ENCODE measurements around the gene GRXCR2.

The GRXCR2 gene

GRCh38 chr5:145834917-145835847, 37.6 kb downstream of the GRXCR2 start, which contains the start of gene PRELID2:
Gene PRELID2, minus strand, starts transcription at chr5:145835342. Its CDS starts 91 bp downstream, at chr5:145835251.
- DNase-seq, result peak; percentile 61

DNA sequence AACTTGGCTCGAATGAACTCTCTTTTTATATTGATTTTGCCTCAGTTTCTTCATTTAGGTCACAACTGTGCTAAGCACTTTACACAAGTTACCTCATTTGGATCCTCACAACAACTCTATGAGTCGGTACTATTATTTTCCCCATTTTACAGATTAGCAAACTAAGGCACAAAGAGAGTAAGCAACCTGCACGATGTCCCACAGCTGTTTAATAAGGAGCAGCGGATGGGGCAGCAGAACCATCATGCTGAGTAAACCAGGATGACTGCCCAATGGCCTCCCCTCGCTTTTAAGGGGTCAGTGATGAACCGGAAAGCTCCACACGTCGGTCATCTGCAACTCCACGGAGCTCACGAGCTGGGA, 38.3 kb downstream of the GRXCR2 start:
- DNase-seq, result no peak

DNA sequence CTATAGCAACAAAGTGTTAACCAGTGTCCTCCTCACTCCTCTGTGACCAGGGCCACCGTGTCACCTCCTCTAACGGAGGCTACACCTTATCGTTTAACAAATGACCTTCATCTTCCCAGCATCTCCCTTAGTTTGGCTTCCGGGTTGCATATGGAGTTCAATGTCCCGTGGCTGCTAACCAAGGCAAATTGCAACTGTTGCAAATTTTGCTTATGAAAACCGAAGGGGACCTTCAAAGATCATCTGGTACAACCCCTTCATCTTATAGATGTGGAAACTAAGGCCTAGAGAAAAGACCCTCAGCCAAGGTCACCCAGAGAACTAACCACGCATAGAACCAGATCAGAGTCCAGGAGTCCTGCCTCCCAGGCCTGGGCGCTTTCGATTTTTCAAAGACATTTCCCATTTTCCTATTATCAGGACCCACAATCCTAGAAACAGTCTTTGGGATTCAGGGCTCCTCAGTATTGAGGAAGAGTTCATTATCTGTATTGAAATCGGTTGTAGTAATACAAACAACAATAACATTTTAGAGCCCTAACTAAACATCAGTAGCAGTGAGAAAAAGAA, 39.1 kb downstream of the GRXCR2 start:
- no peak for DNase-seq

DNA sequence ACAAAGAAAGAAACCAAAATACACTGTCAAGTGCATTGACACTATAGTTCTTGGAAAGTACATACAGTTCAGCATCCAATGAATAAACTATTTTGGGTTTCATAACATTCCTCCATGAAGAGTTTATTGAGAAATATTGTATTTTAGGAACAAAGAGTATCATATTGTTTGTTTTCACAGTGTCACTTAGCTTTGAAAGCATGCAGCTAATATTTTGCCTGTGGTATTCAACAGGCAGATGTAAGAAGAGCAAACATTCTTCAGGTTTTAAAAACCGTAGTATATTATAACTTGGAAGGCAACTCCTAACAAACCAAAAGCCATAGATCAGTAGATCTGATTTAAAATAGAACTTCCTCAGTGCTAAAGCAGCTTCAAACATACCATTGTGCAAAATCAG, 42.2 kb downstream of the GRXCR2 start:
- DNase-seq, result no peak

GRCh38 chr5:145829708-145830361, 43.0 kb downstream of the GRXCR2 start:
- DNase-seq, result no peak

- no peak for DNase-seq
Observed at GRCh38 chr5:145826895-145827674, 45.7 kb downstream of the GRXCR2 start.

GRCh38 chr5:145825751-145826180, 47.0 kb downstream of the GRXCR2 start:
- peak; percentile 33 for DNase-seq

DNA sequence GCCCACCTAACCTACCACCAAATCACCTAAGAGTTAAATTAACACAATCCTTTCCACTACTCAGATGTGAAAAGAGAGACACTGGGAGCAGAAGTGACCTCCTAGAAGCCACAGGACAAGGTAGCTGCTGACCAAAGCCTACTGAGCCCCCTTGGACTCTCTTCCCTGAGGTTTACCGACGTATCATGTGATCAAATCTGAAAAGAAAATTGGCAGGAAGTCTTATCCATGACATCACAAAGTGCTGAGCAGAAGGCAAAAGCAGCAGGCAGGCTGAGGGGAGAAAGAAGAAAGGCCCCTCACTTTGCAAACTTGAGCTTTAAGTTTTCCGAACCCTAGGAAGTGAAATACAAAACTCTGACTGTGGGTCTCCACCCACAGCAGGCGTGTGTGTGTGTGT, 48.8 kb downstream of the GRXCR2 start:
- DNase-seq, result no peak

GRCh38 chr5:145818604-145819003, 54.2 kb downstream of the GRXCR2 start:
- no peak for DNase-seq

DNA sequence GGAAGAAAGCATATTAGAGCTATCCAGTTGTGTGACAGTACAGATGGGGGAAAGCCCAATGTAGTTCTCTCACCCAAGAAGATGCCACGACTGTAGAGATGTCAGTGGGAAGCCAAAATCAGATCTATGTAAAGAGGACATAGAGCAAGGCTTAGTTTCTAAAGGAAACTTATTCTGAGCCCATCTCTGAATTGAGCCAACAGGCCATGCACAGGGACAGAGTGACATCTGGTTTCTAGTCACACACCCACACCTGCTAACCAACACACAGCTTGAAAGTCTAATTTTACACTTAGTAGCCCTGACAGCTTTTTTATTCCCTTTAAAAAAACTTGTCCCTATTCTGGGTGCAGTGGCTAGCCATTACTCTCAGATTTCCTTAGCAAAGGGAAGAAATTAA, 59.9 kb downstream of the GRXCR2 start:
- DNase-seq, result no peak

- DNase-seq, result no peak
Observed at GRCh38 chr5:145811834-145812625, 60.8 kb downstream of the GRXCR2 start.
